HCT116 (cell line): ENCODE results near the gene AKNAD1. TPM values are rescaled to one million over a fixed set of nuclear protein-coding genes. Genes with fewer than 3 reads are reported as not detected.

Source experiments
- ATAC-seq: fragments of 200-7000 bp; cut with Tn5 transposase; 2 replicates; pipeline ENCODE4 v1.9.1; 2020; ENCODE audit warnings: mild to moderate bottlenecking, moderate library complexity
- BruUV-seq: library from RNA; stranded (reverse); fragments of 400-500 nt; replicated peaks from 2 replicates; lab custom pipeline; 2021; lab: Mats Ljungman, UMichigan
- CTCF ChIA-PET: fragments of 300-600 bp; sonication (Branson Sonifier 250); formaldehyde crosslinking; loops from one replicate; lab custom pipeline; 2021; ENCODE audit warnings: antibody characterized with exemption; lab: Charles Lee
- POLR2A ChIA-PET: fragments of 300-600, 350-600 bp; sonication (Branson Sonifier 250); formaldehyde crosslinking; loops from one replicate; lab custom pipeline; 2021; ENCODE audit warnings: antibody characterized with exemption; lab: Charles Lee
- RAD21 ChIA-PET, 2 experiments: fragments of 300-600 bp; sonication (Branson Sonifier 250); formaldehyde crosslinking; loops; one replicate each; lab custom pipeline; 2023; ENCODE audit warnings: low total read pairs in 2 of 2; ENCODE audit not compliant: uncharacterized antibody in 2 of 2, unreplicated experiment in 2 of 2, low non-redundant PET in 1 of 2; lab: Charles Lee
- DNase-seq: peaks from one replicate; pipeline ENCODE4 v3.0.0-alpha.2; 2010; ENCODE audit warnings: low read depth, low spot score
- H2AFZ ChIP-seq: fragments of 200-600 bp; shearing (Covaris generic), sonication (generic); 2 replicates; pipeline ENCODE4 v1.6.1; 2017; ENCODE audit warnings: low read depth, mixed run types, mixed read lengths, antibody characterized with exemption, low read length; ENCODE audit not compliant: poor library complexity, severe bottlenecking
- H3K27ac ChIP-seq: 2 replicates; pipeline ENCODE4 v1.5.1; 2012; ENCODE audit warnings: low read depth, low read length
- H3K27me3 ChIP-seq: fragments of 200-600 bp; sonication (generic); 2 replicates; pipeline ENCODE4 v1.6.1; 2016; ENCODE audit warnings: mixed run types, low read length, mixed read lengths; ENCODE audit not compliant: insufficient read depth
- H3K36me3 ChIP-seq, 2 experiments: fragments of 200-500 bp in 1 of 2; fragments of 200-600 bp in 1 of 2; sonication (Bioruptor generic) in 1 of 2; sonication (generic) in 1 of 2; 2 replicates each; pipeline versions ENCODE4 v1.5.1 to v1.6.1; 2014 to 2016; ENCODE audit warnings: low read length in 2 of 2, inconsistent platforms in 1 of 2, mixed read lengths in 1 of 2, mixed run types in 1 of 2; ENCODE audit not compliant: insufficient read depth in 2 of 2, control insufficient read depth in 1 of 2
- H3K4me1 ChIP-seq, 2 experiments: fragments of 200-600 bp in 1 of 2; sonication (generic) in 1 of 2; 2 replicates each; pipeline versions ENCODE4 v1.5.1 to v1.6.1; 2012 to 2017; ENCODE audit warnings: low read length in 2 of 2, inconsistent platforms in 1 of 2, mild to moderate bottlenecking in 1 of 2, mixed read lengths in 1 of 2, mixed run types in 1 of 2, moderate library complexity in 1 of 2; ENCODE audit not compliant: insufficient read depth in 2 of 2, control insufficient read depth in 1 of 2
- H3K4me2 ChIP-seq: fragments of 200-600 bp; sonication (generic); 2 replicates; pipeline ENCODE4 v1.6.1; 2017; ENCODE audit warnings: mixed run types, low read length, mixed read lengths
- H3K4me3 ChIP-seq, 2 experiments: fragments of 200-600 bp in 1 of 2; sonication (generic) in 1 of 2; replicated peaks in 1 of 2; 2 replicates each; pipeline ENCODE4 v1.5.1; 2011 to 2016; ENCODE audit warnings: low read length in 2 of 2, control low read depth in 1 of 2, low read depth in 1 of 2, mild to moderate bottlenecking in 1 of 2, mixed read lengths in 1 of 2, mixed run types in 1 of 2
- H3K79me2 ChIP-seq: fragments of 200-600 bp; sonication (generic); 2 replicates; pipeline ENCODE4 v1.6.1; 2017; ENCODE audit warnings: mild to moderate bottlenecking, mixed run types, low read length, moderate library complexity, mixed read lengths; ENCODE audit not compliant: insufficient read depth
- H3K9ac ChIP-seq: fragments of 200-600 bp; sonication (generic); 2 replicates; pipeline ENCODE4 v1.6.1; 2016; ENCODE audit warnings: low read length, mixed read lengths
- H3K9me2 ChIP-seq: fragments of 200-600 bp; sonication (generic), shearing (Covaris generic); 2 replicates; pipeline ENCODE4 v1.6.1; 2017; ENCODE audit warnings: mixed run types, mild to moderate bottlenecking, moderate library complexity; ENCODE audit not compliant: insufficient read depth
- H3K9me3 ChIP-seq, 2 experiments: fragments of 200-500 bp in 1 of 2; fragments of 200-600 bp in 1 of 2; sonication (Bioruptor generic) in 1 of 2; sonication (generic) in 1 of 2; 2 replicates each; pipeline ENCODE4 v1.6.1; 2014 to 2017; ENCODE audit warnings: low read length in 2 of 2, mixed read lengths in 2 of 2, inconsistent platforms in 1 of 2, low read depth in 1 of 2, mild to moderate bottlenecking in 1 of 2, mixed run types in 1 of 2, moderate library complexity in 1 of 2; ENCODE audit not compliant: control insufficient read depth in 1 of 2, insufficient read depth in 1 of 2
- H4K20me1 ChIP-seq: fragments of 200-600 bp; sonication (generic), shearing (Covaris generic); 2 replicates; pipeline ENCODE4 v1.6.1; 2017; ENCODE audit warnings: mixed run types, mild to moderate bottlenecking, moderate library complexity; ENCODE audit not compliant: insufficient read depth
- CBX3 ChIP-seq: IDR thresholded peaks from 2 replicates; pipeline ENCODE4 v1.6.1; 2012; ENCODE audit warnings: low read depth
- EGR1 ChIP-seq: IDR thresholded peaks from 2 replicates; pipeline ENCODE4 v1.6.1; 2012; ENCODE audit warnings: low read depth
- EZH2 ChIP-seq: fragments of 200-600 bp; sonication (generic); IDR thresholded peaks from 2 replicates; pipeline ENCODE4 v1.6.1; 2017; ENCODE audit warnings: antibody characterized with exemption, mixed run types
- FOSL1 ChIP-seq: IDR thresholded peaks from 2 replicates; pipeline ENCODE4 v1.6.1; 2012; ENCODE audit warnings: low read depth
- JUND ChIP-seq: IDR thresholded peaks from 2 replicates; pipeline ENCODE4 v1.6.1; 2012
- MAX ChIP-seq: IDR thresholded peaks from 2 replicates; pipeline ENCODE4 v1.6.1; 2012
- POLR2AphosphoS5 ChIP-seq: IDR thresholded peaks from 2 replicates; pipeline ENCODE4 v1.6.1; 2011; ENCODE audit warnings: mild to moderate bottlenecking, low read depth, low read length, moderate library complexity
- REST ChIP-seq: IDR thresholded peaks from 2 replicates; pipeline ENCODE4 v1.6.1; 2012; ENCODE audit warnings: low read depth
- SP1 ChIP-seq: IDR thresholded peaks from 2 replicates; pipeline ENCODE4 v1.6.1; 2012; ENCODE audit warnings: low read depth
- SRF ChIP-seq: IDR thresholded peaks from 2 replicates; pipeline ENCODE4 v1.6.1; 2012; ENCODE audit warnings: low read depth
- TCF7L2 ChIP-seq: IDR thresholded peaks from 2 replicates; pipeline ENCODE4 v1.7.0; 2011; ENCODE audit warnings: borderline replicate concordance, inconsistent platforms; ENCODE audit not compliant: insufficient read depth, insufficient read length; ENCODE audit errors: extremely low read depth
- YY1 ChIP-seq: IDR thresholded peaks from 2 replicates; pipeline ENCODE4 v1.6.1; 2011; ENCODE audit warnings: low read length, low read depth, moderate library complexity, mild to moderate bottlenecking; ENCODE audit not compliant: insufficient replicate concordance; ENCODE audit errors: extremely low read depth
- ZNF274 ChIP-seq: fragments of 200-500 bp; sonication (Bioruptor generic); IDR thresholded peaks from 2 replicates; pipeline ENCODE4 v1.6.1; 2014; ENCODE audit warnings: mild to moderate bottlenecking, low read depth, low read length, inconsistent platforms
- intact Hi-C: fragments of 100-400 bp; cut with micrococcal nuclease; formaldehyde crosslinking; loops from 2 replicates; pipeline ENCODE4 v1.10.0; 2022
- total RNA-seq: library from RNA; stranded (reverse); gene quantifications from one replicate; pipeline ENCODE4 v1.2.1, GENCODE V29; 2021; ENCODE audit not compliant: unreplicated experiment

The AKNAD1 gene
- total RNA-seq, 1 experiment from 2014 or later = 0.15 TPM

- Histone ChIP-seq H3K27me3 (no peaks in the 10 kb centered on the region), H4K20me1 (no peaks in the 10 kb centered on the region; the same call in none of the 2 replicates), H3K36me3 (no peaks in the 10 kb centered on the region), H3K4me1 (peaks cover 0 to 5% of the 10 kb centered on the region in 2 experiments; a peak in 1 of 4 replicates), H2AFZ (no peak overlapping the region), H3K4me3 (no peak overlapping the region), H3K9me3 (no peaks in the 10 kb centered on the region), H3K79me2 (peaks cover 77% of the 10 kb centered on the region), H3K4me2 (no peak overlapping the region), H3K9ac (no peak overlapping the region), H3K9me2 (no peaks in the 10 kb centered on the region), H3K27ac (no peak overlapping the region)
- no peak for TF ChIP-seq SRF
- intact Hi-C loops = no loop called here
- no TSS peak for BruUV-seq
- no peak for DNase-seq
- ChIA-PET RAD21 (no interaction called here), CTCF (no interaction called here), POLR2A (interaction anchor here (2.8 kb wide), 1 partner anchor 8 kb away, joined by 11 read pairs; the partner anchor contains the start of gene GPSM2)
- no peak for ATAC-seq
Measured at GRCh38 chr1:108884968-108885367, 28.1 kb upstream of the AKNAD1 start.

- no TSS peak for BruUV-seq
- RAD21 ChIA-PET = no interaction called here
- POLR2A ChIA-PET = no interaction called here
- no peaks in the 10 kb centered on the region for H3K9me3 ChIP-seq
- H3K4me2 ChIP-seq = no peak overlapping the region
- peaks cover 0 to 18% of the 10 kb centered on the region in 2 experiments; a peak in 2 of 4 replicates for H3K4me1 ChIP-seq
- no peak overlapping the region for H3K27ac ChIP-seq
- no peaks in the 10 kb centered on the region for H3K27me3 ChIP-seq
- intact Hi-C loops = no loop called here
- no peak overlapping the region for H3K9ac ChIP-seq
- H4K20me1 ChIP-seq = no peaks in the 10 kb centered on the region; the same call in 1 of the 2 replicates
- H3K79me2 ChIP-seq = peaks cover 89% of the 10 kb centered on the region
- H3K9me2 ChIP-seq = no peaks in the 10 kb centered on the region
- H2AFZ ChIP-seq = no peak overlapping the region
- DNase-seq (no peak), ATAC-seq (no peak)
- TF ChIP-seq ZNF274 (no peak), REST (no peak), JUND (no peak), EGR1 (no peak), CBX3 (no peak), POLR2AphosphoS5 (no peak), TCF7L2 (no peak), SP1 (no peak), YY1 (no peak), EZH2 (no peak), FOSL1 (no peak), MAX (no peak)
- TF ChIP-seq, all 23 proteins: peak for 0
- CTCF ChIA-PET = no interaction called here
- no peaks in the 10 kb centered on the region for H3K36me3 ChIP-seq
- H3K4me3 ChIP-seq = no peak overlapping the region
Measured at GRCh38 chr1:108882837-108883236, 25.9 kb upstream of the AKNAD1 start.
